ENCODE measurements around the gene RAP1B. TPM values are rescaled to one million over a fixed set of nuclear protein-coding genes. Genes with fewer than 3 reads are reported as not detected.

RAP1B gene
- total RNA-seq, 4 donors from 2014 or later: 207 to 298 (median 244) TPM

- DNase-seq (ENCODE audit: low spot score): no peak
- no peak for ATAC-seq (ENCODE audit: low FRiP score)
- no peak for TF ChIP-seq CTCF (IDR thresholded peaks at IDR 0.05)
Measured at GRCh38 chr12:68587448-68587873, 23.2 kb upstream of the RAP1B start.

- DNase-seq (ENCODE audit: low spot score) (no peak), ATAC-seq (ENCODE audit: low FRiP score) (no peak)
- TF ChIP-seq CTCF (IDR thresholded peaks at IDR 0.05): no peak
Measured at GRCh38 chr12:68589194-68589593, 21.5 kb upstream of the RAP1B start.

- no peak for TF ChIP-seq CTCF (IDR thresholded peaks at IDR 0.05)
- no peak for DNase-seq (ENCODE audit: low spot score)
- ATAC-seq (ENCODE audit: low FRiP score): no peak
Measured at GRCh38 chr12:68591734-68592418, 18.8 kb upstream of the RAP1B start.

- DNase-seq (ENCODE audit: low spot score) (no peak), ATAC-seq (ENCODE audit: low FRiP score) (no peak)
- TF ChIP-seq CTCF (IDR thresholded peaks at IDR 0.05): no peak
Measured at GRCh38 chr12:68595241-68595640, 15.5 kb upstream of the RAP1B start.

GRCh38 chr12:68601767-68602166, 8.9 kb upstream of the RAP1B start:
- TF ChIP-seq CTCF (IDR thresholded peaks at IDR 0.05): no peak
- ATAC-seq (ENCODE audit: low FRiP score): no peak
- no peak for DNase-seq (ENCODE audit: low spot score)

- no peak for TF ChIP-seq CTCF (IDR thresholded peaks at IDR 0.05)
- DNase-seq (ENCODE audit: low spot score) (no peak), ATAC-seq (ENCODE audit: low FRiP score) (no peak)
Measured at GRCh38 chr12:68602720-68603119, 8.0 kb upstream of the RAP1B start.

- no peak for TF ChIP-seq CTCF (IDR thresholded peaks at IDR 0.05)
- no peak for DNase-seq (ENCODE audit: low spot score)
- no peak for ATAC-seq (ENCODE audit: low FRiP score)
Measured at GRCh38 chr12:68608191-68608590, 2.5 kb upstream of the RAP1B start.

Data from omental fat pad (tissue), 4 donors.